ENCODE data around the gene NOTCH3.

Gene NOTCH3

GRCh38 chr19:15125232-15126067, 75.3 kb downstream of the NOTCH3 start:
- peak; percentile 95 to 97 for DNase-seq (ENCODE audit: extremely low read depth in 1 of 2, low read depth in 1 of 2)

- DNase-seq (ENCODE audit: extremely low read depth in 1 of 2, low read depth in 1 of 2), result peak in 1 of 2 donors; percentile 77
These were observed 76.1 kb downstream of the NOTCH3 start for GRCh38 chr19:15124572-15125231.

DNA sequence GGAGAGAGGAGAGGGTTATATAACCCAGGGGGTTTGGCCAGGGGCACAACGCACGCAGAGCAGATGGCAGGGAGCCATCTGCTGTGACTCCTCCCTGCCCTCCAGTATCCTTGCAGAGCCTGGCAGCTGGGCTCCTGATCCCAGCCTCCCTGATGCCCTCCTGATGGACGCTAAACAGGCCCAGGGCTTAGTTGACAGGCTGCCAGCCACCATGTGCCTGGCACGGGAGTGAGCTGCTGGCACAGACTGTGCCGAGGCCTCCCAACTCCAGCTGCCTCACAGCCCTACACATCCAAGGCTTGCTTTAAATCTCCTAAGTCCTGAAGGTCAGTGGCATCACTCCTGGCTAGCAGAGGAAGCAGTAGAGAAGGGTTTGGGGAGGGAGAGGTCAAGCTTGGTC, 76.9 kb downstream of the NOTCH3 start:
- no peak for DNase-seq (ENCODE audit: extremely low read depth in 1 of 2, low read depth in 1 of 2)

GRCh38 chr19:15123031-15123890, 77.5 kb downstream of the NOTCH3 start:
- DNase-seq (ENCODE audit: extremely low read depth in 1 of 2, low read depth in 1 of 2), result no peak

DNA sequence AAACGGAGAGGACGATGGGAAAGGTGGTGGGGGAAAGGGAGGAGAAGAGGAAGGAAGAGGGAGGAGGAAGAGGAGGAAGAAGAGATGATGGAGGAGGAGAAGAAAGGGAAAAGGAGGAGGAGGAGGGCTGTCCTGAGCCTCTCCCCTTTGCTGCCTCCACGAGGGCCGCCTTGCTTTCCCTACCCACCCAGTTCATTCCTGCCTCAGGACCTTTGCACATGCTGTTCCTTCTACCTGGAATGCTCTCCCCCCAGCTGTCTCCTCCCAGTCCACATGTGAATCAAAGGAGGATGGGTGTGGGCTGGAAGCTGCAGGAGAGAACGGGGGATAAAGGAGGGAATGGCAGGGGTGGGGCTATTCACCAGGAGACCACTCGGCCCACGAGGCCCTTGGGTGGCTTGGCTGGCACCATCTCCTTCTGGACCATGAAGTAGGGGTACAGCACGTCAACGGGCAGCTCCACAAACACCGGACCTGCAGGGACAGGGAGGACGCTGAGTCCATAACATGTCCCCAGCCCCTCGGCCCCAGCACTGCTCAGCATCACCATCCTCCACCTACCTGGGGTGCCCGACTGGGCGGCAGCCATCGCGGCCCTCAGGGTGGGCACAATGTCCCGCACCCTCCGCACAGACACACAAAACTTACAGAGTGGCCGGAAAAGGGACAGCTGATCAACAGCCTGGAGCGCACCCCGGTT, 78.3 kb downstream of the NOTCH3 start:
- no peak for DNase-seq (ENCODE audit: extremely low read depth in 1 of 2, low read depth in 1 of 2)

- no peak for DNase-seq (ENCODE audit: extremely low read depth in 1 of 2, low read depth in 1 of 2)
These were observed 80.4 kb downstream of the NOTCH3 start for GRCh38 chr19:15120135-15121026.

GRCh38 chr19:15118789-15119494, 81.9 kb downstream of the NOTCH3 start:
- no peak for DNase-seq (ENCODE audit: extremely low read depth in 1 of 2, low read depth in 1 of 2)

- DNase-seq (ENCODE audit: extremely low read depth in 1 of 2, low read depth in 1 of 2), result no peak
These were observed 82.5 kb downstream of the NOTCH3 start for GRCh38 chr19:15118248-15118647.

DNA sequence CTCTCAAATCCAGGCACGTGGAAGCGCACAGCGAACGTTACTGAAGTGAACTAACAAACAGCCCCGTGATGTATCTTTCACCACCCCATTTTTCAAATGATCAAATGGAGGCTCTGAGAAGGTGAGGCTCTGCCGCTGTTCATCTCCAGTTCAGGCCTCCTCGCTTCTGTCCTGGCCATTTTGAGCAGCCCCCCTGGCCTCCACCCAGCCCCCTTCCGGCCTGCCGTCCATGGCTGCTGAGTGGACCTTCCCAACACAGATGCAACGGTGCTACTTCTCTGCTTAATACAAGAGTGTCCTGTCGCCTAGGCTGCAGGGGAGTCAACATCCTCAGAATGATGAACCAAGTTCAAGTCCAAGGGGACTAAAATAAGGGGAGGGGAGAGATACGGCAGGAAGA, 83.9 kb downstream of the NOTCH3 start:
- DNase-seq (ENCODE audit: extremely low read depth in 1 of 2, low read depth in 1 of 2), result no peak

GRCh38 chr19:15115762-15116615, 84.8 kb downstream of the NOTCH3 start:
- DNase-seq (ENCODE audit: extremely low read depth in 1 of 2, low read depth in 1 of 2), result no peak

GRCh38 chr19:15115080-15115479, 85.7 kb downstream of the NOTCH3 start:
- no peak for DNase-seq (ENCODE audit: extremely low read depth in 1 of 2, low read depth in 1 of 2)

DNA sequence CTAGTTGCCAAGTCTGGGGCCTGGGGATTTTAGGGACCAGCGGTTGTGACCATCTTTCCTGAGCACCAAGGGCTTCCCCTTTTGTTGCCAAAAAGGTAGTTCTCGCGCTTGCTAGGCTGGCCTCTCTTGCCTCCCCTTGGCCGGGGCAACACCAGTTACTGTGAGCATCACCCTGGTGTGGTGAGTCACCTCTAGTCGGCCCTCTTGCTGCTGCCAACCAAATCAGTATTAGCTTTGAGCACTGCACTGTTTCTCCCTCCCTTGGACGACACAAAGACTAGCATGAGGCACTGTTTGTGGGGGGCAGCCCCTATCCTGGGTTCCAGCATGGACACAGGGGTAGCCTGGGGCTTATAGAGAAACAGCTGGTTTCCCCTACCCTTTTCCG, 86.6 kb downstream of the NOTCH3 start:
- DNase-seq (ENCODE audit: extremely low read depth in 1 of 2, low read depth in 1 of 2), result no peak

GRCh38 chr19:15113245-15114152, 87.3 kb downstream of the NOTCH3 start:
- DNase-seq (ENCODE audit: extremely low read depth in 1 of 2, low read depth in 1 of 2), result no peak

GRCh38 chr19:15112385-15112784, 88.4 kb downstream of the NOTCH3 start:
- DNase-seq (ENCODE audit: extremely low read depth in 1 of 2, low read depth in 1 of 2), result no peak

DNA sequence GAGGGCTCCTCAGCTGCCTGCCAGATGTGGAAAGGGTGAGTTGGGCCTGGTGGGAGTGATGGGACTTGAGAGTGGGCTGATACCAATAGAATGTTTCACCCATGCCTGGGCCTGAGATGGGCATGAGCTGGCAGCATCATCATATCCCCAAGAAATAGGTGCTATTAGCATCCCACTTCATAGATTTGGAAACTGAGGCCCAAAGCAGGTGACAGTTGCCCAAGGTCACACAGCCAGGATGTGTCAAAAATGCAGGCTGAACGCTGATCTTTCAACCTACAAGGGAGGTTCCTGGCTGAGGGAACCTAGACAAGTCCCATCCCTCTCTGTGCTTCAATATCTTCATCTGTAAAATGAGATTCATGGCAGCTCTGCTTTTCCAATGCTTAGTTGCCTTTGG, 89.0 kb downstream of the NOTCH3 start:
- DNase-seq (ENCODE audit: extremely low read depth in 1 of 2, low read depth in 1 of 2), result no peak

DNA sequence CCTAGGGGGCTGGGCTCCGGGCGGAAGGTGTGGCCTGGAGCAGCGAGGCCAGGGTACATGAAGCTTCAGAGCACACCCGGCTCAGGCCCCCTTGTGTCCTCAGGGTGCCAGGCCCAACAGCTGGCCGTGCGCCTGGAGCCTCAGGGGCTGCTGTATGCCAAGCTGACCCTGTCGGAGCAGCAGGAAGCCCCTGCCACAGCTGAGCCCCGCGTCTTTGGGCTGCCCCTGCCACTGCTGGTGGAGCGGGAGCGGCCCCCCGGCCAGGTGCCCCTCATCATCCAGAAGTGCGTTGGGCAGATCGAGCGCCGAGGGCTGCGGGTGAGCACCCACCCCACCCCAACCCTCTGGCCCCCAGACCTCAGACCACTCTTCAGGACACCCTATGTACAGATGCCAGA, 90.4 kb downstream of the NOTCH3 start:
- no peak for DNase-seq (ENCODE audit: extremely low read depth in 1 of 2, low read depth in 1 of 2)

DNA sequence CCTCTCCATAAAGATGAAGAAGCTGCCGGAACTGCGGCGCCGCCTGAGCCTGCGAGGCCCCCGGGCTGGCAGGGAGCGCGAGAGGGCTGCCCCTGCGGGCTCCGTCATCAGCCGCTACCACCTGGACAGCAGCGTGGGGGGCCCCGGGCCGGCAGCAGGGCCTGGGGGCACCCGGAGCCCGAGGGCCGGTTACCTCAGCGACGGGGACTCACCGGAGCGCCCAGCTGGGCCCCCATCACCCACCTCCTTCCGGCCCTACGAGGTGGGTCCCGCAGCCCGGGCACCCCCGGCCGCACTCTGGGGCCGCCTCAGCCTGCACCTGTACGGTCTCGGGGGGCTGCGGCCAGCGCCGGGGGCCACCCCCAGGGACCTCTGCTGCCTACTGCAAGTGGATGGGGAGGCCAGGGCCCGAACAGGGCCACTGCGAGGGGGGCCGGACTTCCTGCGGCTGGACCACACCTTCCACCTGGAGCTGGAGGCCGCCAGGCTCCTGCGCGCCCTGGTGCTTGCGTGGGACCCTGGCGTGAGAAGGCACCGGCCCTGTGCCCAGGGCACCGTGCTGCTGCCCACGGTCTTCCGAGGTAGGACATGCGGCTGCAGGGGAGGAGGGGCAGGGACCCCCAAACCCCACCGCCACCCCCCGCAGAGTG, 90.9 kb downstream of the NOTCH3 start:
- no peak for DNase-seq (ENCODE audit: extremely low read depth in 1 of 2, low read depth in 1 of 2)

Data from activated CD8-positive, alpha-beta memory T cell treated with anti-CD3 and anti-CD28 coated beads for 1 hour (primary cell).